Loucy (cell line): Measurements from ENCODE around the gene DGKB.

Experiments
- H2AFZ ChIP-seq: fragments of 200-600 bp; sonication (generic); 2 replicates; pipeline ENCODE4 v1.6.0; 2016; ENCODE audit warnings: antibody characterized with exemption, mild to moderate bottlenecking, low read length, moderate library complexity
- H3F3A ChIP-seq: fragments of 200-600 bp; 2 replicates; pipeline ENCODE4 v1.6.0; 2016; ENCODE audit warnings: antibody characterized with exemption, low read depth, mild to moderate bottlenecking
- H3K27me3 ChIP-seq: fragments of 200-600 bp; sonication (generic); 2 replicates; pipeline ENCODE4 v1.6.1; 2014; ENCODE audit warnings: low read length, mild to moderate bottlenecking; ENCODE audit not compliant: insufficient read depth, poor library complexity, severe bottlenecking
- H3K36me3 ChIP-seq: fragments of 200-600 bp; sonication (generic); 2 replicates; pipeline ENCODE4 v1.6.1; 2016; ENCODE audit warnings: low read length; ENCODE audit not compliant: insufficient read depth
- H3K4me1 ChIP-seq: fragments of 200-600 bp; sonication (generic); 2 replicates; pipeline ENCODE4 v1.5.1; 2014; ENCODE audit warnings: low read length, mild to moderate bottlenecking; ENCODE audit not compliant: insufficient read depth, poor library complexity, severe bottlenecking
- H3K4me2 ChIP-seq: fragments of 200-600 bp; sonication (generic); 2 replicates; pipeline ENCODE4 v1.6.0; 2014; ENCODE audit warnings: antibody characterized with exemption, low read length, low read depth, mild to moderate bottlenecking; ENCODE audit not compliant: poor library complexity, severe bottlenecking
- H3K4me3 ChIP-seq: fragments of 200-600 bp; sonication (generic); 2 replicates; pipeline ENCODE4 v1.5.1; 2014; ENCODE audit warnings: low read length, mild to moderate bottlenecking, mixed read lengths; ENCODE audit not compliant: poor library complexity, severe bottlenecking
- H3K79me2 ChIP-seq: fragments of 200-600 bp; sonication (generic); 2 replicates; pipeline ENCODE4 v1.6.1; 2014; ENCODE audit warnings: low read length; ENCODE audit not compliant: insufficient read depth
- H3K9ac ChIP-seq: fragments of 200-600 bp; sonication (generic); 2 replicates; pipeline ENCODE4 v1.6.0; 2014; ENCODE audit warnings: mild to moderate bottlenecking, low read depth, low read length, moderate library complexity; ENCODE audit not compliant: poor library complexity, severe bottlenecking
- H3K9me2 ChIP-seq: fragments of 200-600 bp; sonication (generic); replicated peaks from 2 replicates; pipeline ENCODE4 v1.6.1; 2016; ENCODE audit warnings: low read depth, low read length, mixed read lengths
- H3K9me3 ChIP-seq: fragments of 200-600 bp; sonication (generic); 2 replicates; pipeline ENCODE4 v1.6.1; 2014; ENCODE audit warnings: mild to moderate bottlenecking, antibody characterized with exemption, low read length, low read depth; ENCODE audit not compliant: insufficient read depth
- H4K20me1 ChIP-seq: fragments of 200-600 bp; sonication (generic); 2 replicates; pipeline ENCODE4 v1.6.0; 2014; ENCODE audit warnings: antibody characterized with exemption, low read length, mild to moderate bottlenecking; ENCODE audit not compliant: insufficient read depth, poor library complexity, severe bottlenecking
- EZH2phosphoT487 ChIP-seq: fragments of 200-600 bp; IDR thresholded peaks from 2 replicates; pipeline ENCODE4 v1.6.1; 2018; ENCODE audit warnings: antibody characterized with exemption, mild to moderate bottlenecking, moderate library complexity, borderline replicate concordance
- TF ChIP-seq, protein P1 (sequence below): fragments of 200-600 bp; sonication (generic); conservative IDR thresholded peaks from 2 replicates; pipeline ENCODE4 v1.5.1; 2014; ENCODE audit warnings: mild to moderate bottlenecking, antibody characterized with exemption, low read length

Gene DGKB

GRCh38 chr7:14717816-14718215, 184.7 kb downstream of the DGKB start:
- Histone ChIP-seq H3K4me1 (no peaks in the 10 kb centered on the region), H3F3A (no peaks in the 10 kb centered on the region), H3K36me3 (no peaks in the 10 kb centered on the region), H3K9me2 (no peaks in the 10 kb centered on the region), H4K20me1 (no peaks in the 10 kb centered on the region), H3K9me3 (no peaks in the 10 kb centered on the region), H3K4me2 (no peak overlapping the region), H2AFZ (no peak overlapping the region), H3K9ac (no peak overlapping the region), H3K4me3 (no peak overlapping the region), H3K79me2 (no peaks in the 10 kb centered on the region), H3K27me3 (no peaks in the 10 kb centered on the region)
- TF ChIP-seq, protein P1, sequence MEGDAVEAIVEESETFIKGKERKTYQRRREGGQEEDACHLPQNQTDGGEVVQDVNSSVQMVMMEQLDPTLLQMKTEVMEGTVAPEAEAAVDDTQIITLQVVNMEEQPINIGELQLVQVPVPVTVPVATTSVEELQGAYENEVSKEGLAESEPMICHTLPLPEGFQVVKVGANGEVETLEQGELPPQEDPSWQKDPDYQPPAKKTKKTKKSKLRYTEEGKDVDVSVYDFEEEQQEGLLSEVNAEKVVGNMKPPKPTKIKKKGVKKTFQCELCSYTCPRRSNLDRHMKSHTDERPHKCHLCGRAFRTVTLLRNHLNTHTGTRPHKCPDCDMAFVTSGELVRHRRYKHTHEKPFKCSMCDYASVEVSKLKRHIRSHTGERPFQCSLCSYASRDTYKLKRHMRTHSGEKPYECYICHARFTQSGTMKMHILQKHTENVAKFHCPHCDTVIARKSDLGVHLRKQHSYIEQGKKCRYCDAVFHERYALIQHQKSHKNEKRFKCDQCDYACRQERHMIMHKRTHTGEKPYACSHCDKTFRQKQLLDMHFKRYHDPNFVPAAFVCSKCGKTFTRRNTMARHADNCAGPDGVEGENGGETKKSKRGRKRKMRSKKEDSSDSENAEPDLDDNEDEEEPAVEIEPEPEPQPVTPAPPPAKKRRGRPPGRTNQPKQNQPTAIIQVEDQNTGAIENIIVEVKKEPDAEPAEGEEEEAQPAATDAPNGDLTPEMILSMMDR: peak; percentile 64
- TF ChIP-seq EZH2phosphoT487: no peak

GRCh38 chr7:14717169-14717568, 185.4 kb downstream of the DGKB start:
- TF ChIP-seq, protein P1: no peak
- no peak for TF ChIP-seq EZH2phosphoT487
- H3K4me2 ChIP-seq: no peak overlapping the region
- H2AFZ ChIP-seq: no peak overlapping the region
- H3K27me3 ChIP-seq: no peaks in the 10 kb centered on the region
- H3K4me1 ChIP-seq: no peaks in the 10 kb centered on the region
- no peaks in the 10 kb centered on the region for H3F3A ChIP-seq
- H3K9me3 ChIP-seq: no peaks in the 10 kb centered on the region
- no peaks in the 10 kb centered on the region for H3K36me3 ChIP-seq
- no peaks in the 10 kb centered on the region for H3K79me2 ChIP-seq
- no peak overlapping the region for H3K4me3 ChIP-seq
- no peaks in the 10 kb centered on the region for H4K20me1 ChIP-seq
- H3K9me2 ChIP-seq: no peaks in the 10 kb centered on the region
- no peak overlapping the region for H3K9ac ChIP-seq

DNA sequence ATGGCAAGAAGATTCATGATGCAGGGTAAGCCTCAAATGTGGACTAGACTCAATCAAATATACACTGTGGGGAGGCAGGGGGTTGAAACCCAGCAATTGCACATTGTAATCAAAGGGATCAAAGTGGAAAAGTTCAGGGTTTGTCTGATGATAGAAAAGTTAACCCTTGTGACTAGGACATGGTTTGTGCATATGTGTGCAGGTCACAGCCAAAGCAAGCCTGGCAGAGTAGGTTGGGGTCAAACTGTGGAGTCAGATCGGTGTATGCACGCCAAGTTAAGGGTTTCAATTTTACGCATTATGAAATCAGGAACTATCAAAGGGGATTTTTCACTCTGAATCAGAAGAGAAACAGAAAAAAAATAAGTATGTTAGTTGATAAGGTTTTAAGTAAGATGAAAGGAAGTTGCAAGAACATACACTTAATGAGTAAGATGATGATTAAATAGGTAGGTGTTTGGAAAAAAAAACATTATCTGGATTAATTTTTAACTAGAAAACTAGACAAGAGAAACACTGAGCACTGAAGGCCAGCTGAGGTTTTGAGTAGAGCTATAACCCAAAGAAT, 188.3 kb downstream of the DGKB start:
- Histone ChIP-seq H3K4me2 (no peak overlapping the region), H3K9ac (no peak overlapping the region)

More for the DNA sequence above, 188.3 kb downstream of the DGKB start:
- Histone ChIP-seq H3K27me3 (no peaks in the 10 kb centered on the region), H3K36me3 (no peaks in the 10 kb centered on the region), H2AFZ (no peak overlapping the region), H4K20me1 (no peaks in the 10 kb centered on the region), H3K9me3 (no peaks in the 10 kb centered on the region), H3F3A (no peaks in the 10 kb centered on the region), H3K4me3 (no peak overlapping the region), H3K4me1 (no peaks in the 10 kb centered on the region), H3K9me2 (no peaks in the 10 kb centered on the region), H3K79me2 (no peaks in the 10 kb centered on the region)
- TF ChIP-seq, protein P1: no peak
- no peak for TF ChIP-seq EZH2phosphoT487
